ENCODE measurements around the gene APC.

APC gene

DNA sequence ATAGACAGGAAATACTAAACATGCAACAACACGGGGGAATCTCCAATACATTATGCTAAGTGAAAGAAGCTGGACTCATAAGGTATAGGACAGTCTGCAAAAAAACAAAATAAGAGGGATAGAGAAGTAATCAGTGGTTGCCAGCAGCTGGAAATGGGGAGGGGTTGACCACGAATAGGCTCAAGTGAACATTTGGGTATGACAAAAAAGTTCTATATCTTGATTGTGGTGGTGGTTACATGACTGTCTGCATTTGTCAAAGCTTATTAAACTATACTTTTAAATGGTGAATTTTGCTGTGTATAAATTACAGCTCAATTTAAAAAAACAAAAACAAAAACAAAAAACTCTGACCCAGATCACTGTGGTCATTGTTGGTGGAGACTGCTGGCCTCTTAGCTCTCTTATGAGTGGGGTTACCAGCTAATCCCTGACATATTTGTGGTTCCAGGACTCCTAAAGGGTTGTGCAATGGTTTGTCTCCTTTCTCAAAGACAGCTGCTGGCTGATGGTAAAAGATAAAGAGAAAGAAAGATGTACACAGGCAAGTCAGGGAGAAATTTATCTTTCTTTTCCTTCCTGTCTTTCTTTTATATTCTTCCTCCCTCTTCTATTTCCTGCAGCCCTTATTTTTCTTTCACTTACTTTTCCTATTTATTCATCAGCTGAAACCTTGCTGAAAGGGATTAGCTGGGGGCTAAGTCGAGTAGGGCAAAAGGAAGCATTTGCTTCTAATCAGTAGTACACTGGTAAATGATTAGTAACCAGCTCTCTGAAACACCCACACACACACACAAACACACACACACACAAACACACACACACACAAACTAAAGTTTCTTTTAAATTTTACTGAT, 42.6 kb upstream of the APC start:
- Histone ChIP-seq H4K20me1 (ENCODE audit: insufficient read depth, low read length) (no peaks in the 10 kb centered on the region), H2AFZ (ENCODE audit: low read depth, low read length) (no peak overlapping the region), H3K27me3 (ENCODE audit: low read depth, low read length) (no peaks in the 10 kb centered on the region), H3K79me2 (ENCODE audit: low read length) (no peaks in the 10 kb centered on the region), H3K36me3 (replicated peaks; ENCODE audit: low read depth, low read length) (no peaks in the 10 kb centered on the region), H3K9me3 (ENCODE audit: insufficient read depth, low read length) (no peaks in the 10 kb centered on the region), H3K4me2 (ENCODE audit: low read length) (no peak overlapping the region), H3K4me1 (ENCODE audit: low read length) (peaks cover 11% of the 10 kb centered on the region), H3K9ac (ENCODE audit: low read length) (no peak overlapping the region), H3K4me3 (ENCODE audit: low read length) (no peak overlapping the region), H3K27ac (ENCODE audit: low read length) (no peak overlapping the region)
- TF ChIP-seq EZH2phosphoT487 (IDR thresholded peaks at IDR 0.05; ENCODE audit: low read depth) (no peak), CTCF (IDR thresholded peaks at IDR 0.05; ENCODE audit: low read depth, low read length) (no peak)

GRCh38 chr5:112696786-112697185, 40.9 kb upstream of the APC start:
- Histone ChIP-seq H3K9ac (ENCODE audit: low read length) (no peak overlapping the region), H4K20me1 (ENCODE audit: insufficient read depth, low read length) (no peaks in the 10 kb centered on the region), H3K27me3 (ENCODE audit: low read depth, low read length) (no peaks in the 10 kb centered on the region), H3K79me2 (ENCODE audit: low read length) (no peaks in the 10 kb centered on the region), H3K9me3 (ENCODE audit: insufficient read depth, low read length) (no peaks in the 10 kb centered on the region), H3K36me3 (replicated peaks; ENCODE audit: low read depth, low read length) (no peaks in the 10 kb centered on the region), H3K4me1 (ENCODE audit: low read length) (peaks cover 11% of the 10 kb centered on the region), H3K27ac (ENCODE audit: low read length) (no peak overlapping the region), H3K4me2 (ENCODE audit: low read length) (no peak overlapping the region), H2AFZ (ENCODE audit: low read depth, low read length) (no peak overlapping the region), H3K4me3 (ENCODE audit: low read length) (no peak overlapping the region)
- TF ChIP-seq EZH2phosphoT487 (IDR thresholded peaks at IDR 0.05; ENCODE audit: low read depth) (no peak), CTCF (IDR thresholded peaks at IDR 0.05; ENCODE audit: low read depth, low read length) (no peak)

GRCh38 chr5:112697322-112697721, 40.4 kb upstream of the APC start:
- H3K4me1 ChIP-seq (ENCODE audit: low read length), result peaks cover 6% of the 10 kb centered on the region
- H3K9me3 ChIP-seq (ENCODE audit: insufficient read depth, low read length), result no peaks in the 10 kb centered on the region
- TF ChIP-seq EZH2phosphoT487 (IDR thresholded peaks at IDR 0.05; ENCODE audit: low read depth) (no peak), CTCF (IDR thresholded peaks at IDR 0.05; ENCODE audit: low read depth, low read length) (no peak)
- no peak overlapping the region for H3K9ac ChIP-seq (ENCODE audit: low read length)
- H2AFZ ChIP-seq (ENCODE audit: low read depth, low read length), result no peak overlapping the region
- no peaks in the 10 kb centered on the region for H3K27me3 ChIP-seq (ENCODE audit: low read depth, low read length)
- no peaks in the 10 kb centered on the region for H3K79me2 ChIP-seq (ENCODE audit: low read length)
- H3K27ac ChIP-seq (ENCODE audit: low read length), result no peak overlapping the region
- no peak overlapping the region for H3K4me2 ChIP-seq (ENCODE audit: low read length)
- no peak overlapping the region for H3K4me3 ChIP-seq (ENCODE audit: low read length)
- H4K20me1 ChIP-seq (ENCODE audit: insufficient read depth, low read length), result no peaks in the 10 kb centered on the region
- H3K36me3 ChIP-seq (replicated peaks; ENCODE audit: low read depth, low read length), result no peaks in the 10 kb centered on the region

DNA sequence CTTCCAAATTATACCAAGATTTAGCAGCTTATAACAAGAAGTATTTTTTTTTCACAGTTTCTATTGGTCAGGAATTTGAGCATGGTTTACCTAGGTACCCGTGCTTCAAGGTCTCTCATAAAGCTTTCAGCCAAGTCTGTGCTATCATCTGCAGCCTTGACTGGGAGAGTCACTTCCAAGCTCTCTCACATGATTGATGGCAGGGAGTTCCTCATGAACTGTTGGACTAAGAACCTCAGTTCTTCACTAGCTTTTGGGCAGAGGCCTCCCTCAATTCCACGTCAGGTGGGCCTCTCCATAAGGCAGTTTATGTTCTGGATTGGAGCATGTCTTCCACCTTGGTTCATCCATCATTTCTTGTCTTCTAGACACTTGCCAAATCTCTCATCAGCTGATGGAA, 39.9 kb upstream of the APC start:
- H3K36me3 ChIP-seq (replicated peaks; ENCODE audit: low read depth, low read length), result no peaks in the 10 kb centered on the region
- no peak overlapping the region for H3K27ac ChIP-seq (ENCODE audit: low read length)
- H3K9ac ChIP-seq (ENCODE audit: low read length), result no peak overlapping the region
- no peak overlapping the region for H3K4me2 ChIP-seq (ENCODE audit: low read length)
- no peak for TF ChIP-seq CTCF (IDR thresholded peaks at IDR 0.05; ENCODE audit: low read depth, low read length)
- no peak for TF ChIP-seq EZH2phosphoT487 (IDR thresholded peaks at IDR 0.05; ENCODE audit: low read depth)
- H4K20me1 ChIP-seq (ENCODE audit: insufficient read depth, low read length), result no peaks in the 10 kb centered on the region
- no peak overlapping the region for H2AFZ ChIP-seq (ENCODE audit: low read depth, low read length)
- no peaks in the 10 kb centered on the region for H3K79me2 ChIP-seq (ENCODE audit: low read length)
- no peaks in the 10 kb centered on the region for H3K27me3 ChIP-seq (ENCODE audit: low read depth, low read length)
- peaks cover 1% of the 10 kb centered on the region for H3K4me1 ChIP-seq (ENCODE audit: low read length)
- H3K4me3 ChIP-seq (ENCODE audit: low read length), result no peak overlapping the region
- H3K9me3 ChIP-seq (ENCODE audit: insufficient read depth, low read length), result no peaks in the 10 kb centered on the region
